AG04449 (cell line): ENCODE measurements around the gene KCNAB1.

Experiments
- CTCF ChIA-PET: fragments of 350-600 bp; formaldehyde crosslinking; extraction: SDS; loops from one replicate; lab custom pipeline; 2021; ENCODE audit warnings: antibody characterized with exemption; lab: Yijun Ruan, JAX
- POLR2A ChIA-PET: fragments of 400-600, 350-600 bp; formaldehyde crosslinking; extraction: SDS; loops from one replicate; lab custom pipeline; 2020; ENCODE audit warnings: antibody characterized with exemption, inconsistent platforms; lab: Yijun Ruan, JAX
- DNase-seq: peaks from one replicate; pipeline ENCODE4 v3.0.0-alpha.2; 2010; ENCODE audit warnings: low read depth, low spot score
- H3K4me3 ChIP-seq: 2 replicates; pipeline ENCODE4 v1.5.1; 2011; ENCODE audit warnings: low read depth, mild to moderate bottlenecking, control low read depth, low read length
- TF ChIP-seq, protein P1 (sequence below): IDR thresholded peaks from one replicate; pipeline ENCODE4 v1.5.1; 2011; ENCODE audit warnings: mild to moderate bottlenecking, moderate library complexity, low read length, control low read depth, inconsistent platforms; ENCODE audit not compliant: insufficient read depth; ENCODE audit errors: missing control alignments

The KCNAB1 gene

DNA sequence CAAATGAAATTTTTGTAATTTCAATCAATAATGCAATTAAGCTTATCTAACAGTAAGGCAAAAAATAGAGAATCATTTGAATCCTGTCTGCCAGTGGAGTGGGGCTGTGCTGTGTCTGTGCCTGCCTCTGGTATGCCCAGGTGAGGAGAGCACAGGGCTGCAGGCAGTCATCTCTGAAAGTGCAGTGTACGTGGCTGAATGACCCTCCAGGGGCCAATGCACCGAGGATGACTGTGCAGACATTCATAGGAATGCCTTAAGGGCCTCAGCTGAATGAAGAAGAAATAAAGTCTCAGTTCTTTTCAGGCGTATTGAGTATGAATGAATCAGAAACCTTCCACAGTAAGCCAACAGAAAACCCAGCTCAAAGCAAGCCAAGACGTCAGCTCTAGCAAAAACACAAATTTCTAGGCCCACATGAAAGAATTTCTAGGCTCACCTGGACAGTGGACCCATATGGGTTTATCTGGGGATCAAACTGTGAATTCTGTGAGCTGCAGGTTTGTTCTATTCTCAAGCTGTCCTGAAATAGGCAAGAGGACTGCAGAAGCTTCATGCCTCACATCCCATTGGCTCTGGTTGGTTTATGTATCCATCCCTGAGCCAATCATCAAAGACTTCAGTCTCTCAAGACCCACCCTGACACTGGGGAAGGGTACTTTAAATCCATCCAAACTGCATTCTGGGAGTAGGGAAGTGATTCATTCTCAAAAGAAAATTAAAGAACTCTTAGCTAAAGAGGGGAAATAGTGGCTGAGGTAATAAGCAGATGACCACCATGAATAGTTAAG is 311.2 kb downstream of the KCNAB1 start:
- no peak for DNase-seq
- ChIA-PET CTCF (interaction anchor here (0.9 to 2.3 kb wide), 8 partner anchors 11 to 257 kb away, joined by 3 to 11 read pairs (median 4); no protein-coding TSS in a partner anchor), POLR2A (no interaction called here)
- H3K4me3 ChIP-seq: no peak overlapping the region
- TF ChIP-seq, protein P1, sequence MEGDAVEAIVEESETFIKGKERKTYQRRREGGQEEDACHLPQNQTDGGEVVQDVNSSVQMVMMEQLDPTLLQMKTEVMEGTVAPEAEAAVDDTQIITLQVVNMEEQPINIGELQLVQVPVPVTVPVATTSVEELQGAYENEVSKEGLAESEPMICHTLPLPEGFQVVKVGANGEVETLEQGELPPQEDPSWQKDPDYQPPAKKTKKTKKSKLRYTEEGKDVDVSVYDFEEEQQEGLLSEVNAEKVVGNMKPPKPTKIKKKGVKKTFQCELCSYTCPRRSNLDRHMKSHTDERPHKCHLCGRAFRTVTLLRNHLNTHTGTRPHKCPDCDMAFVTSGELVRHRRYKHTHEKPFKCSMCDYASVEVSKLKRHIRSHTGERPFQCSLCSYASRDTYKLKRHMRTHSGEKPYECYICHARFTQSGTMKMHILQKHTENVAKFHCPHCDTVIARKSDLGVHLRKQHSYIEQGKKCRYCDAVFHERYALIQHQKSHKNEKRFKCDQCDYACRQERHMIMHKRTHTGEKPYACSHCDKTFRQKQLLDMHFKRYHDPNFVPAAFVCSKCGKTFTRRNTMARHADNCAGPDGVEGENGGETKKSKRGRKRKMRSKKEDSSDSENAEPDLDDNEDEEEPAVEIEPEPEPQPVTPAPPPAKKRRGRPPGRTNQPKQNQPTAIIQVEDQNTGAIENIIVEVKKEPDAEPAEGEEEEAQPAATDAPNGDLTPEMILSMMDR: no peak

DNA sequence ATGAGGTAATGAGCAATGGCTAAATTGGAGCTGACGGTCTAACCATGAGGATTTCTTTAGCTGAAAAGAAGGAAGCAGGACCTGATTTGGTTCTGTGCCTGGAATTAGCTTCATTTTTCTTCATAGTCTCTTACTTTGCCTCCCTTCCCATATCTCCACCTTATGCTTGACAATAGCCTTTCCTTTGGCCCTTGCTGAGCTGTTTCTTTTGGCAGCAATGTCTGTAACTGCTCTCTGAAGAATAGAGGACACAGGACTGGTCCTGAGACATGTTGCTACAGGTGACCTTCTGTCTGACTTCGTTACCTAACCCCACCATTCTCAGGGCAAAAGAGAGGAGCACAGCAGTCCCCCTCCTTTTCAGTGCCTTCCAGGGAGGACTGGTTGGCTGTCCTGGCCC is 312.2 kb downstream of the KCNAB1 start:
- no peak overlapping the region for H3K4me3 ChIP-seq
- ChIA-PET CTCF (interaction anchor here (0.6 to 2.3 kb wide), 10 partner anchors 10 to 258 kb away, joined by 3 to 11 read pairs (median 4); no protein-coding TSS in a partner anchor), POLR2A (no interaction called here)
- DNase-seq: no peak
- TF ChIP-seq, protein P1: no peak

DNA sequence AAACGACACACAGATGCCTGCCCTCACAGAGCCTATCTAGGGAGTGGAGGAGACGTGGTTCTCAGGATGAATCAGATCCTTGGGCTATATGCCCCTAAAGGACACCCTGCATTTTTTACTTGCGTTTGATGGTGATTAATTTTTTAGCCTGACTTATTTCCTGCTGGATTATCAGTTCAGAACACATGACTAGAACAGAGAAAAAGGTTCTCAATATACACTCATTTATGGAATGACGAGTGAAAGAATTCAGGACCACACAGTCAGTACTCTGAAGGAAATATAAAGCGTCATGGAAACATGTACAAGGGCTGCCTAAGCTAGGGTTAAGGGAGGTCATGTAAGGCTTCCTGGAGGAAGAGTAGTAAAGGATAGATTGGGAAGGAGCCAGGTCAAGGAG is 312.8 kb downstream of the KCNAB1 start:
- ChIA-PET POLR2A (interaction anchor here (0.6 to 0.8 kb wide), 2 partner anchors 221 to 243 kb away, joined by 3 read pairs; no protein-coding TSS in a partner anchor), CTCF (interaction anchor here (1.0 to 3.1 kb wide), 4 partner anchors 10 to 281 kb away, joined by 3 to 17 read pairs (median 5); no protein-coding TSS in a partner anchor)
- TF ChIP-seq, protein P1: no peak
- DNase-seq: no peak
- H3K4me3 ChIP-seq: no peak overlapping the region

DNA sequence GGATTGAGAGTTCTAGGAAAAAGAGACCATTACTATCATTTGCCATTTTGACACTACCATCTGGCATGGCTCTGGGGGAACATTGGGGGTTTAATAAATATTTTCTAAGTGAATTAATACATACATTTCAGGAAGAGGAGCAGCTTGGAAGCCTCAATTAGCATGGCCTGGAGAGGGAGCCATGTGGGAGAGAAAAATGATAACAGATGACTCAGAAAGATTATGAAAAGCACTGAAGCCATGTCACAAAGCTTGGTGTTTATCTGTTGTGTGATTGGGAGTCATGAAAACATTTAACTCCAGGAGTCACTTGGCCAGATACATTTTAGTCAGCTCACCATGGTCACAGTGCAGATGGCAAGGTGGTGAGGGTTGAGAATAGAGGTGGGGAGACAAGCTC is 313.5 kb downstream of the KCNAB1 start:
- ChIA-PET CTCF (interaction anchor here (0.7 to 3.1 kb wide), 5 partner anchors 9 to 283 kb away, joined by 3 to 17 read pairs (median 4); no protein-coding TSS in a partner anchor), POLR2A (interaction anchor here (0.6 to 0.8 kb wide), 2 partner anchors 222 to 242 kb away, joined by 3 read pairs; no protein-coding TSS in a partner anchor)
- TF ChIP-seq, protein P1: no peak
- DNase-seq: no peak
- no peak overlapping the region for H3K4me3 ChIP-seq

DNA sequence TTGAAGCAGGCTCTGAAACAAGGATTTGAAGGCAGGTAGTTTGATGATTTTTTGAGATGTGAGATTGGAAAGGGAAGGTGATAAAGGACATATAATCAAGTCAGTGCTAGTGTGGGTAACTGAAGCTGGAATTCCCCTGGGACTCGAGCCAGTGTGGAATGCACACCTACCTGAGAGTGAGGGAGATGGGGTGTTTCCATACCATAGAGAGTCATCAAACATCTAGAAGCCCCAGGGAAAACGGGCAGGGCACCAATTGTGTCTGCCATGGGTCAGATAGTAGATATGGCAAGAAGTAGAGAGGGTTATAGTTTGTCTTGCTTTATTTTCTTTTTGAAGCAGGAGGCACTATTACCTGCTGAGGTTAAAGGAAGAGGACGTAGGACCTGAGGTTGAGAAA is 314.5 kb downstream of the KCNAB1 start:
- no peak for DNase-seq

More for the DNA sequence above, 314.5 kb downstream of the KCNAB1 start:
- CTCF ChIA-PET: interaction anchor here (1.2 to 3.1 kb wide), 2 partner anchors 14 to 16 kb away, joined by 3 to 17 read pairs; no protein-coding TSS in a partner anchor
- POLR2A ChIA-PET: no interaction called here
- TF ChIP-seq, protein P1: no peak
- H3K4me3 ChIP-seq: no peak overlapping the region
